NCI-H69 (cell line): Measurements from ENCODE around the gene BCL2L12.
A peak's percentile ranks its signal among the peaks of the same experiment; 100 is the strongest.
"Not testable (repeated sequence)": the region's sequence is repeated elsewhere in the genome, so short reads cannot be mapped to it uniquely, and the experiment has no call there.

Source experiments
- DNase-seq: peaks from one replicate; lab custom pipeline; 2025; lab: John Stamatoyannopoulos, UW

The BCL2L12 gene, protein sequence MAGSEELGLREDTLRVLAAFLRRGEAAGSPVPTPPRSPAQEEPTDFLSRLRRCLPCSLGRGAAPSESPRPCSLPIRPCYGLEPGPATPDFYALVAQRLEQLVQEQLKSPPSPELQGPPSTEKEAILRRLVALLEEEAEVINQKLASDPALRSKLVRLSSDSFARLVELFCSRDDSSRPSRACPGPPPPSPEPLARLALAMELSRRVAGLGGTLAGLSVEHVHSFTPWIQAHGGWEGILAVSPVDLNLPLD

DNA sequence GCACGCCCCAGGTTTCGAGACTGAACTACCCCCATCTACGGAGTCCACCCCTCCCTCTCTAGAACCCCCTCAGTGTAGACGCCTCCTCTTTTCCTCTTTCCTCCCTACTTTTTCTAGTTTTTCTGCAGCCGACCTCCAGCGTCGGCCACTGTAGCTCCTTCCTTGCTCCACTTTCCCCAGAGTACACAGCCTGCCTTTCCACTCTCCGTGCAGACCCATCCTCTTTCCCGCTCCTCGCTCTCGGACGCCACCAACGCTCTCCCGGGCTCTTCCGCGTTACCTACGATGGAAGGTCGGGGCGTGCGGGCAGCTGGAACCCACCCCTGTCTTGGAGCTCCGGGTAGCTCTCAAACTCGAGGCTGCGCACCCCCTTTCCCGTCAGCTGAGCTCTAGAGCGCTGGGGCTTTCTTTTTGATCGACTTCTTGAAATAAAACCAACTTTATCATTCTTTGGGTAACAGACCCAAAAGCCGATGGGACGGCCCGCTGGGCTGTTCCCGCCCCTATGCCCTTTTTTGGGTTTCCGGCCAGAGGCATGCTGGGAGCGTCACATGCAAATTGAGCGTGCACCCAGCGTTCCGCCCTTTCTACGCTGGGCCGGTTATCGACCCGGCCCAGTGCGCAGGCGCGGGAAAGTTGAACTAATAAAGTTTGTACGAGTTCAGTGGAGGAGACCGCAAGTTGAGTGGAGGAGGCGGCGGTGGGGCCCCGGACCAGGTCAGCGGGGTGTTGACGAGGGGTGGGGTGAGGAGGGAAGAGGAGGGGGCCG lies at the start of gene BCL2L12, which contains the start of gene IRF3:
Gene BCL2L12, plus strand, starts transcription at position 583 of the 769 bp plus-strand sequence. CDS start 760 bp downstream, outside the sequence.
Gene IRF3, minus strand, starts transcription at position 507 of the 769 bp plus-strand sequence. CDS start 1,019 bp downstream, outside the sequence.
- DNase-seq: peak; percentile 94

DNA sequence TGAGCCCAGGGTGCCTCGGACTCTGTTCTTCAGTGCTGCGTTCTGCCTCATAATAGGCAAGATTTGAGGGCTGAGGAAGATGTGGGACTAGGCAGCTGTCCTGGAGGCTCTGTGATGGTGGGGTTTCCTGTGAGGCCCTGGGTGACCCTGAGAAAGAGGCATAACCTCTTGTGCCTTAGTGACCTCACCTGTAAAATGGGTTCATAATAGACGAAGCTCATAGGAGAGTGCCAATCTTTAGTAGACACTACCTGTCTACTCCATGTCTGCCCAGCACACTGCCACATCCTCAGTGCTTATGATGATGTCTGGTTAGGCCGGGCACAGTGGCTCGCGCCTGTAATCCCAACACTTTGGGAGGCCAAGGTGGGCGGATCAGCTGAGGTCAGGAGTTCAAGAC lies 49.2 kb upstream of the BCL2L12 start:
- no peak for DNase-seq

DNA sequence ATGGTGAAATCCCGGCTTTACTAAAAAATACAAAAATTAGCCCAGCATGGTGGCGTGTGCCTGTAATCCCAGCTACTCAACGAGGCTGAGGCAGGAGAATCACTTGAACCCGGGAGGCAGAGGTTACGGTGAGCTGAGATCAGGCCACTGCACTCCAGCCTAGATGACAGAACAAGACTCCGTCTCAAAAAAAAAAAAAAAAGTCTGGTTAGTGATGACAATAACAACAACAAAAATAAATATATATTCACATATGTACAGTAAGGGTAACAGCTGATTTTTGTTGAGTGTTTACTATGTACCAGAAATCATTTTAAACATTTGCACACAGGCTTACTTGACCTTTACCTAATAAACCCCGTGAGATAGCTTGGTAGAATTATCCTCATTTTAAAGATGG lies 48.8 kb upstream of the BCL2L12 start:
- DNase-seq: no peak

DNA sequence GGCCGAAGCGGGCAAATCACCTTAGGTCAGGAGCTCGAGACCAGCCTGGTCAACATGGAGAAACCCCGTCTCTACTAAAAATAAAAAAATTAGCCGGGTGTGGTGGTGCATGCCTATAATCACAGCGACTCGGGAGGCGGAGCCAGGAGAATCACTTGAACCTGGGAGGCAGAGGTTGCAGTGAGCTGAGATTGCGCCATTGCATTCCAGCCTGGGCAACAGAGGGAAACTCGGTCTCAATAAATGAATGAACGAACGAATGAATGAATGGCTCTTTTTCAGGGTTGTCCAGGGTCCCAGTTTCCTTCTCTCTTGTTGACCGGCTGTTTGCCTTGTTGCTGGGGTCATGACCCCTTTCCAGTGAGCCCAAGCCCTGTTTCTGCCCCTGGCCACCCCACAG lies 47.9 kb upstream of the BCL2L12 start:
- DNase-seq: not testable (repeated sequence)

DNA sequence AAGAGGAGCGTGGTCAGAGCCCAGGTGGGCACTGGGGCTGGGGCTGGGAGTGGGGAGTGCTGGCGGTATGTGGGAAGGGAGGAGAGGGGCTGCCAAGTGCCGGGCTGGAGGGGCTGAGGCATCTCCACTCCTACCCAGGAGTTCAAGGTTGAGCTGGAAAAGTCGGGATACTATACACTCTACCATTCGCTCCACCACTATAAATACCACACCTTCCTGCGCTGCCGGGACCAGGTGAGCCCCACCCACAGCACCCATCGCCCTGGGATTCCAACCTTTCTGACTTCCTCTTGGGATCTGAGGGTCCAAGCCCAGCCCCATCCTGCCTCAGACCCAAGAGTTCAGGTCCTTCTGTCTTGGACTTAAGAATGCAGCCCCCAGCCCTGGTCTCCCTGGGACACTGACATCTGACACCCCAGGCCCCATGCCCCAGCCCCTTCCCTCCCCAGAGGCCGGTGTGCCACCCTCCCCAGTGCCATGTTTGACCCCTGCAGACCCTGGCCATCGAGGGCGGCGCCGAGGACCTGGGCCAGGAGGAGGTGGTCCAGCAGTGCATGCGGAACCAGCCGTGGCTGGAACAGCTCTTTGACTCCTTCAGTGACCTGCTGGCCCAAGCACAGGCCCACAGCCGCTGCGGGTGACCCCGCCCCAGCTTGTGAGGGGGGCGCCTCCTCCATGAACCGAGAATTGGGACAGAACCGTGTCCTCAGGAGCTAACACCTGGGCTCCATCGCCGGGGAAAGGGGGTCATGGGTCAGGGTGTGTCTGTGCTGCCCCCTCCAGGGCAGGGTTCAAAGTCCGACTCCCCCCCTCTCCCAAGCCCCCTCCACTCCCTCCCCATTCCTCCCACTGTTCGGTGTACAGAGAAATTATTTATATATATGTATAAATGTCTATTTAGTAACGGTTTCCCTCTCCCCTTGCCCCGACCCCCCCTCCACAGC lies 40.5 kb upstream of the BCL2L12 start:
- DNase-seq: no peak

DNA sequence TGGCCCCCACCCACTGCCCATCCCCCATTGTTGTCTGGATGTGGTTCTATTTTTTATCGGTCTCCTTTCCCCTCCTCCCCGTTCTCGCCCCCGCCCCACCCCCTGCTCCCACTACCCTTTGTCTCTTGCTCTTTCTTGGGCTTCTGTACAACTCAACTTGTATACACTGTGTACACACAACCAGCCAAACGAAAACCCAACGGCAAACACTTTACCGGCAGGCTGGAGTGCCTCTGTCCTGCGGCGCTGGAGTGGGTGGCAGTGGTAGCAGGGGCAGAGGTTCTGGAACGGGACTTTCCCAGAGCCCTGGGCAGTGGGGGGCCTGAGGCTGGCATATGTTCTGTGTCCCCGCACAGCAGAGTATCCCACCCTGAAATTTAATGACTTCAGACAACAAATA lies 39.5 kb upstream of the BCL2L12 start:
- DNase-seq: no peak

DNA sequence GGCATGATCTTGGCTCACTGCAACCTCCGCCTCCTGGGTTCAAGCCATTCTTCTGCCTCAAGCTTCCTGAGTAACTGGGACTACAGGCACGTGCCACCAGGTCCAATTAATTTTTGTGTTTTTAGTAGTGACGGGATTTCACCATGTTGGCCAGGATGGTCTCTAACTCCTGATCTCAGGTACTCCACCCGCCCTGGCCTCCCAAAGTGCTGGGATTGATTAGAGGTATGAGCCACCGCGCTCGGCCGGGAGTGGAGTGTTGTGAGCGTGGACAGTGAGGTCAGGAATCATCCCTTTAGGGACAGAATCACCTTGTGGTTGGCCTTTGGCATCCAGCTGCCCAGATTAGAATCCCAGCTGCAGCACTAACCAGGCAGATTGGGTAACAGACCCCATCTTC lies 36.1 kb upstream of the BCL2L12 start:
- no peak for DNase-seq

DNA sequence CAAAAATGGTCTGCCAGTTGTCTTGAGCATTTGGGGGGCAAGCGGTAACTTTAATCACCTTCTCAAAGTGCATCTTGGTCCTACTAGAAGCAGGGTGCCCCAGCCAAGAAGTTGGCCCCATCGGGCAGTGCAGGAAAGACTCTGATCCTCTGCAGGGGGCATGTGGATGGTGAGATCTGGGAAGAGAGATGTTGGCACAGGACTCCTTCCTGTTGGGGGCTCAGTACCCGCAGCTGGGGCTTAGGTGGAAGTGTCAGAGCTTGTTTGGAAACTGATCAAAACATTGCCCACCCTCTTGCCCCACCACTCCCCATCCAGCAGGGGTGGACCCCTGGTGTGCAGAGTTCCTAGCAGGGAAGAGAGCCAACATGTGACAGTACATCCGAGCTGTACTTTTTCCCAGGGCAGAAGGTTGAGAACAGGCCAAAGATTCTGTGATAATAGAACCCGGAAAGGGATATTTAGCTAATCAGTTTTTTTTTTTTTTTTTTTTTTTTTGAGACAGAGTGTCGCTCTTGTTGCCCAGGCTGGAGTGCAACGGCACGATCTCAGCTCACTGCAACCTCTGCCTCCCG lies 34.6 kb upstream of the BCL2L12 start:
- DNase-seq: peak; percentile 23

DNA sequence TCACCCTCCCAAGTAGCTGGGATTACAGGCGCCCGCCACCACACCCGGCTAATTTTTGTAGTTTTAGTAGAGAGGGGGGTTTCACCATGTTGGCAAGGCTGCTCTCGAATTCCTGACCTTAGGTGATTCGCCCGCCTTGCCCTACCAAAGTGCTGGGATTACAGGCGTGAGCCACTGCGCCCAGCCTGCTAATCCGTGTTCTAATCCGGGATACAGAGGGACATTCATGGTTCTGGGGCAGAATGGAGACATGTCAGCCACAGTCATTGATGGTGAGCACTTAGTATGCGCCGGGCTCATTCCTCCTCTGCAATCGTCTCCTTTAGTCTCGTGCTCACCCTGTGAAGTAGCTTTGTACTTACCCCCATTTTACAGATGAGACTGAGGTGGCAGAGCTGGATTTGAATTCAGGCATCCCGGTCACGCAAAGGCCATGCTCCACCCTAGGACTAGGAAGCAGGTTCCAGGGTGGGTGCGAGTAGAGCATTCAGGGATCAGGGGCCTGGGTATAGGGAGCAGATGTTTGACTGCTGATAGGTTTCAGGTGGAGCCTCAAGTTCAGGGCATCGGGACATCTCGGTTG lies 34.0 kb upstream of the BCL2L12 start:
- DNase-seq: no peak

DNA sequence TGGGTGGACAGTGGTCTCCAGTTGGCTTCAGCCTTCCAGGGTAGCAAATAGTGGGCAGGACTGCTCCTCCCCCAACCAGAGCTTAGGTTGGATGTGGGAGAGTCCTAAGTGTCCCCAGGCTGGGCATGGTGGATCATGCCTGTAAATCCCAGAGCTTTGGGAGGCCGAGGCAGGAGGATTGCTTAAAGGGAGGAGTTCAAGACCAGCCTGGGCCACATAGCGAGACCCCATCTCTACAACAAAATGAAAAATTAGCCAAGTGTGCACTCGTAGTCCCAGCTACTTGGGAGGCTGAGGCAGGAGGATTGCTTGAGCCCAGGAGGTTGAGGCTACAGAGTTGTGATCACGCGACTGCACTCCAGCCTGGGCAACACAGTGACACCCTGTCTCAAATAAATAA lies 33.2 kb upstream of the BCL2L12 start:
- DNase-seq: no peak

DNA sequence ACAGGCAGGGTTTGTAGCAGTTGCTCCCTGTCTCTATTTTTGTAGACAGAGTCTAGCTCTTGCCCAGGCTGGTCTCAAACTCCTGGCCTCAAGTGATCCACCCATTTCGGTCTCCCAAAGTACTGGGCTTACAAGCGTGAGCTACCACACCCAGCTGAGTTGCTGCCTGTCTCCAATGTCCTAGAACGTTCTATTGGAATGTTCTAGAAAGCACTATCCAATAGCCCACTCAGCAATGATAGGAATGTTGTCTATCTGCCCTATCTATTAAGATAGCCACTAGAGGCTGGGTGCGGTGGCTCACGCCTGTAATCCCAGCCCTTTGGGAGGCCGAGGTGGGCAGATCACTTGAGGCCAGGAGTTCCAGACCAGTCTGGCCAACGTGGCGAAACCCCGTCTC lies 32.5 kb upstream of the BCL2L12 start:
- DNase-seq: not testable (repeated sequence)

DNA sequence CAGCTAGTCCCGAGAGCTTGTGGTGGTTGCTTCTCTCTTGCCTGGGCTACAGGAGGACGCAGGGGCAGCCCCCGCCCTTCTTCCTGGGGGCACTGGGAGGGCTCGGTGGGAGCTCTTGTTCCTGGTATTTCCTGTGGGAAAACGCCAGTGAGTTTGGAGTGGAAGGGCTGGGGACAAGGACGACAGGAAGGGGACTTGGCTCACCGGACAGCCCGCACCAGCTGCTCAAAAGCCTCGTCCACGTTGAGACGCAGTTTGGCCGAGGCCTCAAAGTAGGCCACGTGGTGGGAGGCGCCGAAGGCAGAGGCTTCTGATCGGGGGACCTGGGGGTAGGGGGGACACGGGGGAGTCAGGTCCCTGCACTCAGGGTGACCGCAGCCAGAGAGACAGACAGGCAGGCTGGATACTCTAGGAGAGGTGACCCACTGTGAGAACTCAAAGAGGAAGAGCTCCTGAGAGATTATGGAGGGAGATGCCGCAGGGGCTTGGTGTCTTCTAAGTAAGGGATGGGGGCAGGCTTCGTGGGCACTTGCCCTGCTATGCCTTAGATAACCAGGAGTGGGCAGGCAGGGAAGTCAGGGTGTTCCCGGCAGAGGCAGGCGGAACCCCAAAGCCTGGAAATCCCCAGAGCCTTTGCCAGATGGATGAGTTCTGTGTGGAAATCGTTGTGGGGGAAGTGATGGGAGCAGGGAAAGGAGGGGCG lies 30.1 kb upstream of the BCL2L12 start:
- peak; percentile 46 for DNase-seq

DNA sequence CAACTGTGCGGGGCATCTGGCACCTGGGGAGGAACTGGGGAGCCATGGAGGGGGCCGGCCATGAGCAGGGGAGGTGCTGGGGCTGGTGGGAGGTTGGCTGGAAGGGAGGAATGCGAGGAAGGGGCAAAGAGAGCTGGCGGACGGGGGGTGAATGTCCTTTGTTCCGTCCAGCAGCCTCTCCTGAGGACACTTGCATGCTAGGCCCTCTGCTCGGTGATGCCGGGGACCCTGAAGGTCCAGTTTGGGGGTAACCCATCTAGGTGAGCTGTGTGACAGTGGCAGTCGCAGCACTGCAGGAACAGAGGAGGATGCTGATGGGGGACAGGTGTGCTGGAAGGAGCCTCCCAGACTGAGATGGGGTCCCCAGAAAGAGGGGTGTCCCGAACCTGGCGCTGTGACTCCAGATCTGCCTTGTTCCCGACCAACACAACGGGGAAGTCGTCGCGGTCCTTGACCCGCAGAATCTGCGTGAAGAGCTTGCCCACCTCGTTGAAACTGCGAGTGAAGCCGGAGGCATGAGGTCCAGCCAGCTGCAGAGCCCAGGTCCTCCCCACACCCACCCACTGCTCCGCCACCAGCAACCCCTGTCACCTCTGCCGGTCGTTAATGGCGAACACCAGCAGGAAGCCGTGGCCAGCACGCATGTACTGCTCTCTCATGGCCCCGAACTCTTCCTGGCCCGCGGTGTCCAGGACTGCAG lies 29.4 kb upstream of the BCL2L12 start:
- peak; percentile 28 for DNase-seq

DNA sequence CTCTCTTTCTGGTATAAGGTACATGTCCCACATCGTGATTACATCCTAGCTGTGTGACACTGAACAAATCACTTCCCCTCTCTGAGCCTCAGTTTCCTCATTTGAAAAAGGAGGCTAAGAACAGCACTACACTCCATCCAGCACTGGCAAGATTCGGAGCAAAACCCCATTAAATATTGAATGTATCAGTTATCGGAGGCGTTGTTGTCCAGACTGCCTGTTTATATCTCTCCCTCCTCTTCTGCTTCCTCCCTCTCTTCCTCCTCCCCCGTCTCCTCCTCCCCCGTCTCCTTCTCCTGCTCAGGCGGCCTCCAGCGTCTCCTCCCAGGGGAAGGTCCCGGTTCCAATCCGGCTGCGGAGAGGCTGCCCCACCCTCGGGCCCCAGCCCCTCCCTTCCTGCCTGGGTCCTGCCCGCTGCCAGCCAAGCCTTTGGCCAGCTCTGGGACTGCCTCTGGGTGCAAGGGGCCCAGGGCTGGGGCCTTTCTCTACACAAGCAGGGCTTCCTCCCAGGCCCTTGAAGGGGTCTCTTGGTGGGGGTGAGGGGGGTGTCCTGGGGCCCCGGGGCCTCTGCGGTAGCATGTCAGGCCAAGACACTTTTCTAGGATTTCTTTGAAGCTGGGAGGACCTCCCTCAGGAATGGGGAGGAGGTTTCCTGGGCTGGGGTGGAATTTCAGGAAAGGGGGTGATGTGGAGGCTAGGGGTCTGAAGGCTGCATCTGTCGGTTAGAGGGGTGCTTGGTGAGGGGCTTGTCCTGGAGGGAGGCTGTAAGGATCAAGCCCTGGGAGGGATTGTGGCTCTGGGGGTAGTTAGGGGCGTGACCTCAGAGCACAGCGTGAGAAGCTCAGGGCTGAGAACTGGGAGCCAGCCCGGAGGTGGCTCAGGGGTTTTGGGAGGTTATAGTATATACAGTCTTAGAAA lies 27.7 kb upstream of the BCL2L12 start:
- DNase-seq: peak; percentile 65

DNA sequence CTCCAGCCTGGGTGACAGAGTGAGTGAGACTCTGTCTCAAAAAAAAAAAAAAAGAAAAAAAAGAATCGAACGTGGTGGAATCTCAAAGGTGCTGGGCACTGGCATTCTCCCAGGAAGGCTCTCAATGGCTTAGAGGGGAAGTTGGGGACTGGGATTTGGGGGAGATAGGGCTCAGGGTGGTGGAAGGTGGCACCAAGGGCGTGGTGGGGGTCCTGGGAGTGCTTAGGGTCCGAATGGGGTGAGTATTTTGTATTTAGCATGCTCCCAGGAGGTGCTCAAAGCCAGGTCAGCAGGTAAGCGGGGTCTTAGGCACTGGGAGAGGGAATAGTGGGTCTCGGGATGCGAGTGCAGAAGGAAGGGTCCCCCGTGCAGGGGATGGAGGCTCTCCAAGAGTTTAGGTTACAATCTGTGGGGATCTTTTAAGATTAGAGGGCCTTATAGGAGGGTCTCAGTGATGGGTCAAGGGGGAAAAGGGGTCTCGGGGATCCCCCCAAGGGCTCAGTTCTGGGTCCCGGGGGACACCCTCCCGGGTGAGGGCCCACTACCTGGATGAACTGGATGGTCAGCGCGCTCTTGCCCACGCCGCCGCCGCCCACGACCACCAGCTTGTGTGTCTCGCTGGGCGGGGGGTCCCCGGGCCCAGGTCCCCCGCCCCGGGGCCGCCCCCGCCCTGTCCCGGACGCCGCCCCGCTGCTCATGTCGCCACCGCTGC lies 26.2 kb upstream of the BCL2L12 start:
- peak; percentile 43 for DNase-seq

DNA sequence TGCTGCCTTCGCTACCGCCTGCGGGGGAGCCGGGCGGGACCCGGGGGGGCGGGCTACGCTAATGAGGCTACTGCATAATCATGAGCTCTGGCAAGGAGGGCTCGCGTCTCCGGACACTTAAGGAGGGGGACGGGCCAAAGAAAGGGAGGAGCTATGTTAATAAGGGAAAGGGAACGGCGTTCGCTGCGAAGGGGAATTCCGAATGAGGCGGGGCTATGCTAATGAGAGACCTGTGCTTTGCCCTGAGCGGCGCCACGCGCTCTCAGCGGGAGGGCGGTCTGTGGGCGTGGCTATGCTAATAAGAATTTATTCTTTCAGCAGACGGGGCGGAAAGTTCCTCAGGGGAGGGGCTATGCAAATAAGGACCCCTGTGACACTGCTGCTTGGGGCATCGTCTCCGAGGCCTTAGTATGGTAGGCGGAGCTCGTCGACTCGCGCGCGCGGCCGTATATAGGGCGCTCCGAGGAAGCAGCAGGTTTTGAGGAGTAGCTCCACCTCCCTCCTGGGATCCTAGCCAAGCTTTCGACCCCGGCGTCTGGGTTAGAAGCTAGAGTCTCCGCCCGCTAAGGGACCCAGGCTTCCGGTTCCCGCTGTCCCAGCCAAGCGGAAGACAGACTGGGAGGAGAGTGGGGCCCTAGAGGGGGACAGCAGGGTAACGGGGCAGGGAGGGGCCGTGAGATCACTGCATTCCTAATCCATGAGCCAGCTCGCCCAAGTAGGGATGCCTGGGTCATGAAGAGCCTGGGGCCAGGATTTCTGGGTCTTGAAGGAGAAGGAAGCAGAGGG lies 25.4 kb upstream of the BCL2L12 start, which contains the start of gene RRAS:
Gene RRAS, minus strand, starts transcription at position 31 of the 786 bp plus-strand sequence. CDS start 45 bp downstream, outside the sequence.
- peak; percentile 100 for DNase-seq

DNA sequence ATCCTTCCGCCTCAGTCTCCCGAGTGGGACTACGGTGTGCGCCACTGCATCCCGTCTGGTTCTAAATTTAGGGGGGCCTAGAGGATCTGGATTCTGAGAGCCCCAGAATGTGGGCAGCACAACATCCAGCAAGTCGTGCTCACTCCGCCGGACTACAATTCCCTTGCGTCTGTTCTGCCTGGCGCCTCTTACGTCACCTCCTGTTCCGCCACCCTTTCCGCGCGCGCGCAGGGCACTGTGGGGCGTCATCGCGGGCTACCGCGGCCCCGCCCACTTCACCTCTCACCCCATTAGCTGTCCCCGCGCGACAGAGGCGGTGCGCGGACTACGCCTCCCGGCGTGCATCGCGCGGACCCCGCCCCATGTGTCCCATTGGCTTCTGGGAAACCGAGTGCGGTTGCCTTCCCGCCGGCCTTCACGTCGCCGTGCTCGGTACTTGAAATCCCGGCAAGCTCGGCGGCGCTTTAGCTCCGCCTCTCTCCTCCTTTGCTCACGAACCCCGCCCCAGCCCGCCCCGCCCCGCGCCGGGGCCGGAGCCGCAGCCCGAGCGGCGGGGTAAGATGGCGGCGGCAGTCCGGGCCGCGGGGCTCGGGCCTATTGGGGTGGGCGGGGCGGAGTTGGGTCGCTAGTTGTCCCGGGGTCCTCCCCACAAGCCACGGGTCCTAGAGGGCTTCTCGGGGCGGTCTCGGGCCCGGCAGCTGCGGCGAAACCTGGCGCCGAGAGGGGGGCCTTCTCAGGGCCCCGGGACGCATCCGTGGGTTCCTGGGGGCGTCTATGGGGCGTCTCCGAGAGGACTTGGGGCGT lies 23.8 kb upstream of the BCL2L12 start, which contains the start of gene SCAF1:
Gene SCAF1, plus strand, starts transcription at position 522 of the 804 bp plus-strand sequence. CDS start 2,818 bp downstream, outside the sequence.
- peak; percentile 100 for DNase-seq
